IPS-15b (cell line): ENCODE data around the gene MAS1L.
"Not testable (repeated sequence)": the region's sequence is repeated elsewhere in the genome, so short reads cannot be mapped to it uniquely, and the experiment has no call there.

Source experiments
- H3K27me3 ChIP-seq: one replicate; pipeline ENCODE4 v1.6.1; 2013; ENCODE audit warnings: low read length; ENCODE audit not compliant: control insufficient read depth, insufficient read depth
- H3K36me3 ChIP-seq: one replicate; pipeline ENCODE4 v1.6.1; 2013; ENCODE audit warnings: low read length; ENCODE audit not compliant: control insufficient read depth, insufficient read depth
- H3K4me1 ChIP-seq: one replicate; pipeline ENCODE4 v1.6.1; 2013; ENCODE audit warnings: mild to moderate bottlenecking, low read length; ENCODE audit not compliant: control insufficient read depth, insufficient read depth
- H3K4me3 ChIP-seq: one replicate; pipeline ENCODE4 v1.5.1; 2013; ENCODE audit warnings: low read depth, low read length
- H3K9ac ChIP-seq: one replicate; pipeline ENCODE4 v1.6.1; 2013; ENCODE audit warnings: low read depth, mild to moderate bottlenecking, low read length
- H3K9me3 ChIP-seq: one replicate; pipeline ENCODE4 v1.6.1; 2013; ENCODE audit warnings: mild to moderate bottlenecking, low read length; ENCODE audit not compliant: control insufficient read depth, insufficient read depth

The MAS1L gene

DNA sequence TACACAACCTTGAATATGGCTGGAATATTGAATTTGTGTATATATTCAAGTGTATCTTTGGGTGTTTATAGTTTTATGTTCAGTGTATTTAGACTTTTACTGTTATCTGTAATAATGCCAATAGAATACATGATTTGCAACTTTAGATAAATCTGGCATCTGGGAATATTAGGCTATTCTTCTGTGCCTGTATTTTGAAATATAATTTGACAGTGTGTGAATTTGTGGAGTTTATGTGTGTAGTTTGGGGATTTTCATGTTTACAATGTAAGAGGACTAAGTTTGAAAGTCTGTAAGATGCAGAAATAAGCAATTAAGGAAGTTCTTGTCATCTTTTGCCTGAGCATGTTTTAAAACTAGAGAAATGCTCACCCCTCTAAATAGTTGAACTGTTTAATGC, 48.8 kb downstream of the MAS1L start, which contains the start of gene OR10C1:
OR10C1 (plus strand) TSS at position 301 of the 400 bp plus-strand sequence. CDS start 710 bp downstream, outside the sequence.
- Histone ChIP-seq H3K27me3 (no peaks in the 10 kb centered on the region), H3K9me3 (no peaks in the 10 kb centered on the region), H3K9ac (no peak within 1 kb of the TSS), H3K36me3 (no peaks in the 10 kb centered on the region), H3K4me3 (no peak within 1 kb of the TSS), H3K4me1 (no peaks in the 10 kb centered on the region)

DNA sequence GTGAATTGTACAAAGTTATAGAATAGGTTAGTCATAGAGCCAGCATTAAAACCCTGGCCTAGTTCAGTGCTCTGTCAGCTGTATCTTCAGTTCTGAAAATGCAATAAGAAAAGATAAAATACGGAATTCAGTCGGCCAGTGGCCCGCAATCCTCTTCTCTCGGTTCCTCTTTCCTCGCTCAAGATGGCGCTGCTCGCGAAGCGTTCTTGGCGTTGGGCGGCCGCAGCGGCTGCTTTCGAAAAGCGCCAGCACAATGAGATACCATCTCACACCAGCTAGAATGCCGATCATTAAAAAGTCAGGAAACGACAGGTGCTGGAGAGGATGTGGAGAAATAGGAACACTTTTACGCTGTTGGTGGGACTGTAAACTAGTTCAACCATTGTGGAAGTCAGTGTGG, 51.0 kb downstream of the MAS1L start:
- not testable (repeated sequence) for H3K27me3 ChIP-seq, H3K9me3 ChIP-seq, H3K36me3 ChIP-seq, H3K9ac ChIP-seq, H3K4me1 ChIP-seq, H3K4me3 ChIP-seq
